NT2/D1 (cell line): Measurements from ENCODE around the gene ARHGAP20.

Experiments
- SUZ12 ChIP-seq: IDR thresholded peaks from 2 replicates; pipeline ENCODE4 v1.6.1; 2011; ENCODE audit not compliant: insufficient read length, insufficient read depth; ENCODE audit errors: extremely low read depth
- ZNF274 ChIP-seq: IDR thresholded peaks from 2 replicates; pipeline ENCODE4 v1.6.1; 2011; ENCODE audit warnings: mild to moderate bottlenecking, low read depth, low read length

DNA sequence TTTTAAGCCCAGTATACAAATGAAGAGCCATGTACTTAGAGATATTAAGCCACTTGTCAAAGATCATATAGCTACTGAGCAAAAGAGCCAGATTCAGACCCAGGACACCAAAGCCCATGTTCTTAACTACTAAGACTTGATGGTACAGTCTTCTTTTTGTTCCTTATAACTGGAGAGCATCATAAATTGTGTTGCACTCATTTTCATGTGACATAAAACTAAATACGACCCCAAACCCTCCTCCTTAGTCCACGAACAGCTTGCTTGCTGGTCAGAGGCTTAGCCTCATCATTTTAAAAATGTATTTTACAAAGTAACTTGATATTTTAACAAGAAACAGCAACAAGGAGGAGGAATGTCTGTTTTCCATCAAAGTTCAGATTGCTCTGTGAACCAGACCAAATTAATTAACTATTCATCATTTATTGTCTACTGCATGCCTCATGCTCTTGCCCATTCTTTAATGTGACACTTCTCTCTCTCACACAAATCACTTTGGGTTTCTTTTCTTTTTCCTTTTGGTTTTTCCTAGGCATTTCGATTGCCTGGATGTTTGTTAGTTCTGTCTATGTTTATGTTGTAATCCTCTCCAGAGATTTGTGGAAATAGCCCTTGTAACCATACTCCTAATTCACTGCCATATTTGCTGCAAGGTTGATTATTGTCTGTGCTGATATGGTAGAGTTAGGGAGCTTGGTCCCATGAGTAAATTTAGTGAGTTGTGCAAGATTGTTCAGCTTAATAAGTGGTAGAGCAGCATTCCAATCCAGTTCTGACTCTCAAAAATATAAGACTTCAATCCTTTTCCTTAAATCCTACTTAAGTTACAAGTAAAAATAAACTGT is 8.4 kb upstream of the ARHGAP20 start:
- TF ChIP-seq ZNF274: no peak
- TF ChIP-seq SUZ12: no peak
